H1 (cell line): Measurements from ENCODE around the gene ARHGAP22. TPM values are rescaled to one million over a fixed set of nuclear protein-coding genes. Genes with fewer than 3 reads are reported as not detected.

Source experiments
- CTCF ChIA-PET: fragments of 300-600 bp; sonication (Branson Sonifier 250); formaldehyde crosslinking; loops from one replicate; lab custom pipeline; 2021; ENCODE audit not compliant: partially characterized antibody; lab: Charles Lee
- POLR2A ChIA-PET: fragments of 300-600 bp; sonication (Branson Sonifier 250); formaldehyde crosslinking; loops from one replicate; lab custom pipeline; 2021; ENCODE audit warnings: inconsistent platforms; ENCODE audit not compliant: partially characterized antibody; lab: Charles Lee
- DNase-seq, 2 experiments: peaks; one replicate each; pipeline versions ENCODE4 v3.0.0 to v3.0.0-alpha.2; 2010 to 2022; ENCODE audit warnings: low spot score in 2 of 2, low read depth in 1 of 2, mixed read lengths in 1 of 2
- FAIRE-seq: peaks from 2 replicates; lab custom pipeline; 2011; peaks lifted over from hg19 to GRCh38; lab: Jason Lieb, UNC
- H2AFZ ChIP-seq: 2 replicates; pipeline ENCODE4 v1.8.1; 2012; ENCODE audit warnings: low read length, inconsistent platforms
- H2AK5ac ChIP-seq: 2 replicates; pipeline ENCODE4 v1.6.1; 2013; ENCODE audit warnings: low read depth, low read length
- H2BK120ac ChIP-seq: replicated peaks from 2 replicates; pipeline ENCODE3; 2013; ENCODE audit warnings: low read depth, low read length, inconsistent platforms
- H2BK12ac ChIP-seq: 2 replicates; pipeline ENCODE4 v1.6.1; 2013; ENCODE audit warnings: low read depth, low read length
- H2BK15ac ChIP-seq: 2 replicates; pipeline ENCODE4 v1.6.1; 2013; ENCODE audit warnings: low read length
- H2BK20ac ChIP-seq: 2 replicates; pipeline ENCODE4 v1.6.1; 2013; ENCODE audit warnings: low read length
- H2BK5ac ChIP-seq: 2 replicates; pipeline ENCODE4 v1.6.1; 2013; ENCODE audit warnings: low read depth, low read length
- H3K14ac ChIP-seq: 2 replicates; pipeline ENCODE4 v1.6.1; 2013; ENCODE audit warnings: inconsistent platforms; ENCODE audit not compliant: insufficient read length
- H3K18ac ChIP-seq: 2 replicates; pipeline ENCODE4 v1.6.1; 2013; ENCODE audit warnings: low read length; ENCODE audit errors: extremely low read depth
- H3K23ac ChIP-seq: 2 replicates; pipeline ENCODE4 v1.6.1; 2013; ENCODE audit warnings: inconsistent platforms; ENCODE audit not compliant: insufficient read length
- H3K23me2 ChIP-seq: 2 replicates; pipeline ENCODE4 v1.6.1; 2013; ENCODE audit warnings: low read depth, low read length
- H3K27ac ChIP-seq: 2 replicates; pipeline ENCODE4 v1.6.1; 2011; ENCODE audit warnings: low read depth, low read length, inconsistent platforms
- H3K27me3 ChIP-seq, 4 experiments: replicated peaks in 1 of 4; 1 replicate in 1 of 4; 2 replicates in 3 of 4; pipeline versions ENCODE4 v1.6.1 to v1.8.1; 2011 to 2013; ENCODE audit warnings: low read length in 3 of 4, mild to moderate bottlenecking in 3 of 4, inconsistent platforms in 2 of 4, mixed read lengths in 2 of 4, moderate library complexity in 1 of 4; ENCODE audit not compliant: control insufficient read depth in 3 of 4, insufficient read depth in 3 of 4; ENCODE audit errors: extremely low read depth in 1 of 4
- H3K36me3 ChIP-seq, 4 experiments: 2 replicates each; pipeline versions ENCODE4 v1.6.1 to v1.8.1; 2011 to 2013; ENCODE audit warnings: mild to moderate bottlenecking in 4 of 4, low read length in 3 of 4, moderate library complexity in 2 of 4, control low read depth in 1 of 4, inconsistent platforms in 1 of 4; ENCODE audit not compliant: insufficient read depth in 4 of 4, control insufficient read depth in 2 of 4
- H3K4ac ChIP-seq: replicated peaks from 2 replicates; pipeline ENCODE3; 2013; ENCODE audit warnings: low read length, low read depth, mixed read lengths, inconsistent platforms; ENCODE audit not compliant: insufficient read length
- H3K4me1 ChIP-seq, 4 experiments: replicated peaks in 1 of 4; 1 replicate in 1 of 4; 2 replicates in 3 of 4; pipeline versions ENCODE4 v1.6.1 to v1.8.1; 2011 to 2013; ENCODE audit warnings: low read length in 3 of 4, inconsistent platforms in 2 of 4, mixed read lengths in 1 of 4; ENCODE audit not compliant: insufficient read depth in 4 of 4, control insufficient read depth in 3 of 4
- H3K4me2 ChIP-seq, 2 experiments: 2 replicates each; pipeline versions ENCODE4 v1.6.1 to v1.8.1; 2011 to 2013; ENCODE audit warnings: low read depth in 2 of 2, low read length in 2 of 2, control low read depth in 1 of 2, inconsistent platforms in 1 of 2, mild to moderate bottlenecking in 1 of 2; ENCODE audit not compliant: insufficient read depth in 1 of 2
- H3K4me3 ChIP-seq, 4 experiments: fragments of 200-600, 300-600 bp in 1 of 4; sonication (generic), shearing (Covaris generic), sonication (Bioruptor Twin) in 1 of 4; 2 replicates each; pipeline versions ENCODE4 v1.5.1 to v1.8.1; 2011 to 2016; ENCODE audit warnings: low read length in 4 of 4, low read depth in 3 of 4, control low read depth in 2 of 4, inconsistent platforms in 2 of 4, mild to moderate bottlenecking in 2 of 4, mixed read lengths in 1 of 4, moderate library complexity in 1 of 4; ENCODE audit not compliant: insufficient read depth in 2 of 4; ENCODE audit errors: extremely low read depth in 1 of 4
- H3K56ac ChIP-seq: replicated peaks from 2 replicates; pipeline ENCODE3; 2013; ENCODE audit warnings: low read depth, mild to moderate bottlenecking, mixed read lengths, low read length, inconsistent platforms; ENCODE audit not compliant: insufficient read length
- H3K79me1 ChIP-seq: 2 replicates; pipeline ENCODE4 v1.6.1; 2013; ENCODE audit warnings: low read depth, low read length, control low read depth
- H3K79me2 ChIP-seq, 2 experiments: 2 replicates each; pipeline versions ENCODE4 v1.6.1 to v1.8.1; 2012 to 2013; ENCODE audit warnings: low read length in 2 of 2, mild to moderate bottlenecking in 2 of 2, inconsistent platforms in 1 of 2; ENCODE audit not compliant: insufficient read depth in 2 of 2, control insufficient read depth in 1 of 2
- H3K9ac ChIP-seq, 4 experiments: replicated peaks in 1 of 4; 1 replicate in 1 of 4; 2 replicates in 3 of 4; pipeline versions ENCODE4 v1.6.1 to v1.8.1; 2011 to 2013; ENCODE audit warnings: low read depth in 3 of 4, low read length in 3 of 4, control low read depth in 2 of 4, mild to moderate bottlenecking in 2 of 4, moderate library complexity in 2 of 4, inconsistent platforms in 1 of 4; ENCODE audit errors: extremely low read depth in 1 of 4
- H3K9me3 ChIP-seq, 2 experiments: 2 replicates each; pipeline versions ENCODE4 v1.6.1 to v1.8.1; 2012 to 2013; ENCODE audit warnings: mild to moderate bottlenecking in 2 of 2, moderate library complexity in 2 of 2, control low read depth in 1 of 2, inconsistent platforms in 1 of 2, low read depth in 1 of 2, low read length in 1 of 2, mixed read lengths in 1 of 2; ENCODE audit not compliant: insufficient read depth in 2 of 2
- H4K20me1 ChIP-seq, 2 experiments: replicated peaks in 1 of 2; 2 replicates each; pipeline versions ENCODE3 to v1.8.1; 2011 to 2013; ENCODE audit warnings: inconsistent platforms in 2 of 2, low read length in 2 of 2, mild to moderate bottlenecking in 1 of 2; ENCODE audit not compliant: insufficient read depth in 2 of 2, control insufficient read depth in 1 of 2
- H4K5ac ChIP-seq: 2 replicates; pipeline ENCODE4 v1.6.1; 2013; ENCODE audit warnings: low read length, low read depth, mixed read lengths, inconsistent platforms; ENCODE audit not compliant: insufficient read length
- H4K8ac ChIP-seq: 2 replicates; pipeline ENCODE4 v1.8.0; 2013; ENCODE audit warnings: mild to moderate bottlenecking, moderate library complexity, low read length, inconsistent platforms; ENCODE audit not compliant: insufficient read depth; ENCODE audit errors: extremely low read depth
- H4K91ac ChIP-seq: replicated peaks from 2 replicates; pipeline ENCODE3; 2013; ENCODE audit warnings: low read length, mixed read lengths, inconsistent platforms; ENCODE audit not compliant: insufficient read length
- ATF2 ChIP-seq: IDR thresholded peaks from 2 replicates; pipeline ENCODE4 v1.6.1; 2012; ENCODE audit warnings: low read length, inconsistent platforms
- BRCA1 ChIP-seq: IDR thresholded peaks from 2 replicates; pipeline ENCODE4 v1.6.1; 2012; ENCODE audit warnings: low read depth, low read length, improper control_type of control experiment
- CBX5 ChIP-seq: fragments of 300-800, 300-1000 bp; sonication (generic); IDR thresholded peaks from 2 replicates; pipeline ENCODE4 v1.7.1; 2016; ENCODE audit warnings: antibody characterized with exemption, low read length, low read depth
- CBX8 ChIP-seq: fragments of 300-800, 300-1000 bp; sonication (generic); IDR thresholded peaks from 2 replicates; pipeline ENCODE4 v1.7.1; 2016; ENCODE audit warnings: low read depth, low read length, borderline replicate concordance
- CREB1 ChIP-seq: IDR thresholded peaks from 2 replicates; pipeline ENCODE4 v1.6.1; 2012; ENCODE audit warnings: inconsistent platforms
- JUN ChIP-seq: IDR thresholded peaks from 2 replicates; pipeline ENCODE4 v1.6.1; 2011; ENCODE audit warnings: low read depth, mild to moderate bottlenecking, improper control_type of control experiment, low read length
- KDM1A ChIP-seq: fragments of 200-600, 300-600 bp; sonication (generic); IDR thresholded peaks from 2 replicates; pipeline ENCODE4 v1.7.1; 2016; ENCODE audit warnings: mild to moderate bottlenecking, low read length, borderline replicate concordance
- NRF1 ChIP-seq: IDR thresholded peaks from 2 replicates; pipeline ENCODE4 v1.6.1; 2011; ENCODE audit warnings: mild to moderate bottlenecking, low read depth, low read length, improper control_type of control experiment
- POU5F1 ChIP-seq: IDR thresholded peaks from 2 replicates; pipeline ENCODE4 v1.6.1; 2011; ENCODE audit warnings: low read depth, mild to moderate bottlenecking, low read length, moderate library complexity
- SAP30 ChIP-seq: fragments of 300-600 bp; sonication (generic); IDR thresholded peaks from 2 replicates; pipeline ENCODE4 v1.7.1; 2012; ENCODE audit warnings: low read length, moderate library complexity, mild to moderate bottlenecking, inconsistent platforms; ENCODE audit not compliant: insufficient read depth, insufficient replicate concordance
- SIN3A ChIP-seq, 2 experiments: IDR thresholded peaks in 1 of 2; conservative IDR thresholded peaks in 1 of 2; 2 replicates each; pipeline ENCODE4 v1.6.1; 2011 to 2012; ENCODE audit warnings: low read length in 2 of 2, improper control_type of control experiment in 1 of 2, low read depth in 1 of 2, mild to moderate bottlenecking in 1 of 2
- SUZ12 ChIP-seq: fragments of 200-600 bp; sonication (generic); IDR thresholded peaks from 2 replicates; pipeline ENCODE4 v1.6.1; 2012; ENCODE audit warnings: mild to moderate bottlenecking, inconsistent platforms, low read length, moderate library complexity, mixed read lengths
- TAF1 ChIP-seq: IDR thresholded peaks from 2 replicates; pipeline ENCODE4 v1.6.1; 2011; ENCODE audit warnings: mild to moderate bottlenecking, low read depth, low read length
- TBP ChIP-seq: IDR thresholded peaks from 2 replicates; pipeline ENCODE4 v1.6.1; 2011; ENCODE audit warnings: low read depth, low read length, improper control_type of control experiment
- WGBS, 2 experiments: shearing (Covaris generic) in 1 of 2; methylation state at CpG; one replicate each; pipeline versions ENCODE4 v1.1.6 to v1.1.7; 2013 to 2015; ENCODE audit warnings: low lambda C conversion rate in 2 of 2, mixed read lengths in 2 of 2, inconsistent platforms in 1 of 2, low coverage in 1 of 2, missing lambda C conversion rate in 1 of 2; ENCODE audit not compliant: insufficient replicate concordance in 2 of 2, insufficient coverage in 1 of 2, insufficient read length in 1 of 2; ENCODE audit errors: extremely low coverage in 1 of 2, missing lambda C conversion rate in 1 of 2; 5-methylcytosine and 5-hydroxymethylcytosine counted together
- polyA plus RNA-seq, 7 experiments: library from polyadenylated mRNA; depleted of rRNA in 3 of 7; stranded (reverse) in 5 of 7; unstranded in 2 of 7; fragments of >200 nt in 5 of 7; fragments of 200-250 nt in 2 of 7; gene quantifications; 1 replicate in 5 of 7; 2 replicates in 1 of 7; 4 replicates in 1 of 7; pipeline versions ENCODE4 v1.2.1 to v1.2.3, GENCODE V29; 2011 to 2013; ENCODE audit warnings: missing spikeins in 2 of 7, mixed read lengths in 2 of 7
- total RNA-seq: library from RNA; stranded (reverse); fragmentation: NEBNext Ultra II Directional; extraction: Animal tissue kit (Norgen Biotek cat#: 25700); gene quantifications from 2 replicates; pipeline ENCODE4 v1.2.1, GENCODE V29; 2021

Gene ARHGAP22
- total and polyA plus RNA-seq, 2 of the 8 experiments (the other 6 are each of a cell fraction or from before 2014, with no cell fraction given): 3.6 to 11.2 TPM

- H3K9me3 ChIP-seq: no peaks in the 10 kb centered on the region
- no peaks in the 10 kb centered on the region for H3K23me2 ChIP-seq
- no peak overlapping the region for H4K5ac ChIP-seq
- H3K23ac ChIP-seq: no peak overlapping the region
- no peaks in the 10 kb centered on the region for H3K36me3 ChIP-seq
- ChIA-PET CTCF (interaction anchor here (1.8 kb wide), 1 partner anchor 11 kb away, joined by 6 read pairs; no protein-coding TSS in a partner anchor), POLR2A (no interaction called here)
- no peaks in the 10 kb centered on the region for H3K79me1 ChIP-seq
- no peak overlapping the region for H4K8ac ChIP-seq
- no peak overlapping the region for H2AK5ac ChIP-seq
- H3K56ac ChIP-seq: no peak overlapping the region
- no peak overlapping the region for H4K91ac ChIP-seq
- H2BK20ac ChIP-seq: no peak overlapping the region
- H2BK5ac ChIP-seq: no peak overlapping the region
- no peak overlapping the region for H3K4me3 ChIP-seq
- no peak overlapping the region for H2BK15ac ChIP-seq
- H2BK120ac ChIP-seq: no peak overlapping the region
- DNase-seq (no peak), FAIRE-seq (no peak)
- H3K14ac ChIP-seq: no peak overlapping the region
- H3K79me2 ChIP-seq: no peaks in the 10 kb centered on the region
- no peak overlapping the region for H3K4me2 ChIP-seq
- WGBS, 2 experiments: 89% methylated on average over 1 of the region's 1 CpG; no CpG with 5 or more reads in 1 of the 2 experiments
- no peak overlapping the region for H3K4ac ChIP-seq
- H3K27ac ChIP-seq: no peak overlapping the region
- no peak overlapping the region for H2BK12ac ChIP-seq
- no peaks in the 10 kb centered on the region for H3K4me1 ChIP-seq
- no peaks in the 10 kb centered on the region for H4K20me1 ChIP-seq
- no peak overlapping the region for H3K9ac ChIP-seq
- no peak overlapping the region for H2AFZ ChIP-seq
- H3K18ac ChIP-seq: no peak overlapping the region
- no peaks in the 10 kb centered on the region for H3K27me3 ChIP-seq
- no peak for TF ChIP-seq ATF2
- no peak for TF ChIP-seq CREB1
- TF ChIP-seq SAP30: no peak
- no peak for TF ChIP-seq CBX8
- TF ChIP-seq POU5F1: no peak
- TF ChIP-seq JUN: no peak
- no peak for TF ChIP-seq BRCA1
- no peak for TF ChIP-seq NRF1
- no peak for TF ChIP-seq TBP
- TF ChIP-seq KDM1A: no peak
- no peak for TF ChIP-seq TAF1
- TF ChIP-seq SIN3A (conservative IDR thresholded peaks at IDR 0.05 in 1 of 2, IDR thresholded peaks at IDR 0.05 in 1 of 2; ENCODE audit: low read depth in 1 of 2, low read length in 2 of 2): no peak
- no peak for TF ChIP-seq SUZ12
- TF ChIP-seq CBX5: no peak
These were observed 40.7 kb upstream of the ARHGAP22 start for GRCh38 chr10:48645600-48645999.
